Nephron (organoid): Measurements from ENCODE around the gene XIRP2.
"Not testable (repeated sequence)": the region's sequence is repeated elsewhere in the genome, so short reads cannot be mapped to it uniquely, and the experiment has no call there.

Experiments used
- H3K27ac Mint-ChIP-seq, 3 experiments: 2 replicates each; pipeline ENCODE4 v1.8.0; 2020; ENCODE audit warnings: mixed read lengths in 3 of 3, mild to moderate bottlenecking in 2 of 3, moderate library complexity in 1 of 3
- H3K27me3 Mint-ChIP-seq: 2 replicates; pipeline ENCODE4 v1.8.0; 2021; ENCODE audit warnings: low read depth, mild to moderate bottlenecking, moderate library complexity, mixed read lengths
- H3K36me3 Mint-ChIP-seq: 2 replicates; pipeline ENCODE4 v1.8.0; 2020; ENCODE audit warnings: low read depth, mixed read lengths
- H3K4me1 Mint-ChIP-seq: 2 replicates; pipeline ENCODE4 v1.8.0; 2020; ENCODE audit warnings: mixed read lengths
- H3K4me3 Mint-ChIP-seq, 3 experiments: 2 replicates each; pipeline ENCODE4 v1.8.0; 2020; ENCODE audit warnings: mild to moderate bottlenecking in 3 of 3, mixed read lengths in 3 of 3, moderate library complexity in 2 of 3
- H3K9me3 Mint-ChIP-seq: 2 replicates; pipeline ENCODE4 v1.8.0; 2020; ENCODE audit warnings: mixed read lengths
- CTCF ChIP-seq, 3 experiments: fragments of 200-600 bp; sonication (generic); IDR thresholded peaks; one replicate each; pipeline ENCODE4 v1.5.0; 2021; ENCODE audit warnings: antibody characterized with exemption in 3 of 3; ENCODE audit not compliant: unreplicated experiment in 3 of 3

The XIRP2 gene

GRCh38 chr2:167100506-167100905 is 212.2 kb downstream of the XIRP2 start:
- TF ChIP-seq CTCF (IDR thresholded peaks at IDR 0.05; ENCODE audit: unreplicated experiment in 3 of 3): no peak
- H3K36me3 Mint-ChIP-seq: no peaks in the 10 kb centered on the region
- no peak overlapping the region for H3K4me3 Mint-ChIP-seq
- H3K27me3 Mint-ChIP-seq: no peaks in the 10 kb centered on the region
- H3K9me3 Mint-ChIP-seq: peaks cover 19% of the 10 kb centered on the region
- H3K27ac Mint-ChIP-seq: no peak overlapping the region
- H3K4me1 Mint-ChIP-seq: peaks cover 4% of the 10 kb centered on the region

- Mint-ChIP-seq H3K27ac (peak overlapping the region in 2 of 3 experiments; percentile 58 to 66), H3K9me3 (peaks cover 5% of the 10 kb centered on the region), H3K36me3 (no peaks in the 10 kb centered on the region), H3K4me3 (no peak overlapping the region), H3K27me3 (no peaks in the 10 kb centered on the region), H3K4me1 (peaks cover 4% of the 10 kb centered on the region)
- TF ChIP-seq CTCF (IDR thresholded peaks at IDR 0.05; ENCODE audit: unreplicated experiment in 3 of 3): no peak
These were observed 214.9 kb downstream of the XIRP2 start for GRCh38 chr2:167103028-167103756.

- Mint-ChIP-seq H3K27ac (peak overlapping the region in 1 of 3 experiments; percentile 66), H3K9me3 (peaks cover 5% of the 10 kb centered on the region), H3K27me3 (no peaks in the 10 kb centered on the region), H3K4me1 (peaks cover 4% of the 10 kb centered on the region), H3K36me3 (no peaks in the 10 kb centered on the region), H3K4me3 (no peak overlapping the region)
- TF ChIP-seq CTCF (IDR thresholded peaks at IDR 0.05; ENCODE audit: unreplicated experiment in 3 of 3): no peak
These were observed 215.5 kb downstream of the XIRP2 start for GRCh38 chr2:167103757-167104133.

GRCh38 chr2:167104691-167105090 is 216.4 kb downstream of the XIRP2 start:
- Mint-ChIP-seq H3K36me3 (no peaks in the 10 kb centered on the region), H3K27ac (no peak overlapping the region), H3K27me3 (no peaks in the 10 kb centered on the region), H3K9me3 (peaks cover 5% of the 10 kb centered on the region), H3K4me1 (peaks cover 4% of the 10 kb centered on the region), H3K4me3 (no peak overlapping the region)
- no peak for TF ChIP-seq CTCF (IDR thresholded peaks at IDR 0.05; ENCODE audit: unreplicated experiment in 3 of 3)

- not testable (repeated sequence) for H3K4me3 Mint-ChIP-seq, H3K9me3 Mint-ChIP-seq, H3K36me3 Mint-ChIP-seq, H3K27ac Mint-ChIP-seq, H3K27me3 Mint-ChIP-seq, H3K4me1 Mint-ChIP-seq
These were observed 221.4 kb downstream of the XIRP2 start for GRCh38 chr2:167109682-167110081.

- Mint-ChIP-seq H3K4me1 (no peaks in the 10 kb centered on the region), H3K27me3 (no peaks in the 10 kb centered on the region), H3K9me3 (peaks cover 7% of the 10 kb centered on the region), H3K36me3 (no peaks in the 10 kb centered on the region), H3K27ac (no peak overlapping the region), H3K4me3 (no peak overlapping the region)
- no peak for TF ChIP-seq CTCF (IDR thresholded peaks at IDR 0.05; ENCODE audit: unreplicated experiment in 3 of 3)
These were observed 222.1 kb downstream of the XIRP2 start for GRCh38 chr2:167110345-167110744.
